Neural cell (in vitro differentiated cells): ENCODE measurements around the gene MISP. TPM values are rescaled to one million over a fixed set of nuclear protein-coding genes. Genes with fewer than 3 reads are reported as not detected.

Source experiments
- H2AFZ ChIP-seq: fragments of 200-600, 300-800 bp; sonication (generic), shearing (Covaris generic); 2 replicates; pipeline ENCODE4 v1.6.0; 2014; ENCODE audit warnings: low read depth, mild to moderate bottlenecking, antibody characterized with exemption, low read length, moderate library complexity
- H3F3A ChIP-seq: fragments of 200-600 bp; shearing (Covaris generic); 2 replicates; pipeline ENCODE4 v1.6.1; 2016; ENCODE audit warnings: mild to moderate bottlenecking, moderate library complexity, mixed read lengths, antibody characterized with exemption, low read length; ENCODE audit not compliant: insufficient read depth, poor library complexity, severe bottlenecking
- H3K27ac ChIP-seq: fragments of 200-600, 300-800 bp; sonication (generic), shearing (Covaris generic); 2 replicates; pipeline ENCODE4 v1.5.1; 2014; ENCODE audit warnings: mild to moderate bottlenecking, low read length, moderate library complexity
- H3K27me3 ChIP-seq: fragments of 300-800, 200-600 bp; sonication (generic), shearing (Covaris generic); 2 replicates; pipeline ENCODE4 v1.6.0; 2014; ENCODE audit warnings: mild to moderate bottlenecking, low read depth, low read length, moderate library complexity; ENCODE audit not compliant: insufficient read depth
- H3K36me3 ChIP-seq: fragments of 300-800, 200-600 bp; sonication (generic), shearing (Covaris generic); 2 replicates; pipeline ENCODE4 v1.5.1; 2014; ENCODE audit warnings: mild to moderate bottlenecking, antibody characterized with exemption, low read length, moderate library complexity; ENCODE audit not compliant: insufficient read depth
- H3K4me2 ChIP-seq: fragments of 300-800, 200-600 bp; sonication (generic), shearing (Covaris generic); 2 replicates; pipeline ENCODE4 v1.6.0; 2014; ENCODE audit warnings: mild to moderate bottlenecking, low read length
- H3K4me3 ChIP-seq: fragments of 300-800, 200-600 bp; sonication (generic), shearing (Covaris generic); 2 replicates; pipeline ENCODE4 v1.5.1; 2014; ENCODE audit warnings: mild to moderate bottlenecking, low read length, moderate library complexity
- H3K79me2 ChIP-seq: fragments of 200-600 bp; shearing (Covaris generic); replicated peaks from 2 replicates; pipeline ENCODE4 v1.6.0; 2014; ENCODE audit warnings: mild to moderate bottlenecking, low read length, moderate library complexity; ENCODE audit not compliant: insufficient read depth
- H3K9ac ChIP-seq: fragments of 300-800, 200-600 bp; sonication (generic), shearing (Covaris generic); 2 replicates; pipeline ENCODE4 v1.6.1; 2016; ENCODE audit warnings: mild to moderate bottlenecking, low read length, mixed read lengths
- H3K9me2 ChIP-seq: fragments of 200-600 bp; shearing (Covaris generic); 2 replicates; pipeline ENCODE4 v1.6.1; 2016; ENCODE audit warnings: mild to moderate bottlenecking, low read length, mixed read lengths; ENCODE audit not compliant: insufficient read depth
- H3K9me3 ChIP-seq: fragments of 200-600, 300-800 bp; sonication (generic), shearing (Covaris generic); 2 replicates; pipeline ENCODE4 v1.6.1; 2016; ENCODE audit warnings: mild to moderate bottlenecking, mixed run types, low read length, moderate library complexity, mixed read lengths
- H4K20me1 ChIP-seq: fragments of 200-600 bp; shearing (Covaris generic); 2 replicates; pipeline ENCODE4 v1.6.1; 2016; ENCODE audit warnings: mild to moderate bottlenecking, mixed run types; ENCODE audit not compliant: insufficient read depth
- EP300 ChIP-seq: fragments of 450-650 bp; conservative IDR thresholded peaks from 2 replicates; pipeline ENCODE4 v1.6.1; 2014; ENCODE audit warnings: antibody characterized with exemption, mild to moderate bottlenecking, moderate library complexity; ENCODE audit not compliant: poor library complexity, severe bottlenecking
- EZH2 ChIP-seq: fragments of 200-600, 300-800 bp; shearing (Covaris generic), sonication (generic); IDR thresholded peaks from 2 replicates; pipeline ENCODE4 v1.6.1; 2014; ENCODE audit warnings: antibody characterized with exemption, low read length, borderline replicate concordance, mild to moderate bottlenecking; ENCODE audit not compliant: insufficient read depth, poor library complexity, severe bottlenecking
- MXI1 ChIP-seq: fragments of 450-650 bp; conservative IDR thresholded peaks from 2 replicates; pipeline ENCODE4 v1.6.1; 2014; ENCODE audit warnings: antibody characterized with exemption, mild to moderate bottlenecking; ENCODE audit not compliant: poor library complexity, severe bottlenecking
- POLR2AphosphoS5 ChIP-seq: IDR thresholded peaks from 2 replicates; pipeline ENCODE4 v1.6.1; 2012
- RAD21 ChIP-seq: fragments of 450-650 bp; conservative IDR thresholded peaks from 2 replicates; pipeline ENCODE4 v1.6.1; 2014; ENCODE audit warnings: antibody characterized with exemption, mild to moderate bottlenecking, moderate library complexity
- REST ChIP-seq: IDR thresholded peaks from 2 replicates; pipeline ENCODE4 v1.6.1; 2012; ENCODE audit warnings: borderline replicate concordance
- SMC3 ChIP-seq: fragments of 450-650 bp; conservative IDR thresholded peaks from 2 replicates; pipeline ENCODE4 v1.6.1; 2014; ENCODE audit warnings: antibody characterized with exemption, mild to moderate bottlenecking, moderate library complexity; ENCODE audit not compliant: poor library complexity
- TAF1 ChIP-seq: IDR thresholded peaks from 2 replicates; pipeline ENCODE4 v1.6.1; 2012; ENCODE audit warnings: low read depth
- polyA plus RNA-seq: library from polyadenylated mRNA; depleted of rRNA; stranded (reverse); fragments of >200 nt; gene quantifications from 2 replicates; pipeline ENCODE4 v1.2.3, GENCODE V29; 2014
- TF ChIP-seq, protein P1 (sequence below): fragments of 450-650 bp; IDR thresholded peaks from 2 replicates; pipeline ENCODE4 v1.5.1; 2014; ENCODE audit warnings: antibody characterized with exemption, mild to moderate bottlenecking, moderate library complexity; ENCODE audit not compliant: poor library complexity, severe bottlenecking

The MISP gene
- polyA plus RNA-seq, 1 donor from 2014 or later: 0.98 TPM

- no peaks in the 10 kb centered on the region for H3K27me3 ChIP-seq
- no peaks in the 10 kb centered on the region for H3K36me3 ChIP-seq
- H3K27ac ChIP-seq: no peak overlapping the region
- H3F3A ChIP-seq: no peaks in the 10 kb centered on the region
- H4K20me1 ChIP-seq: no peaks in the 10 kb centered on the region
- TF ChIP-seq EP300: no peak
- TF ChIP-seq POLR2AphosphoS5: no peak
- no peak for TF ChIP-seq MXI1
- TF ChIP-seq SMC3: no peak
- TF ChIP-seq REST: no peak
- no peak for TF ChIP-seq RAD21
- TF ChIP-seq, protein P1, sequence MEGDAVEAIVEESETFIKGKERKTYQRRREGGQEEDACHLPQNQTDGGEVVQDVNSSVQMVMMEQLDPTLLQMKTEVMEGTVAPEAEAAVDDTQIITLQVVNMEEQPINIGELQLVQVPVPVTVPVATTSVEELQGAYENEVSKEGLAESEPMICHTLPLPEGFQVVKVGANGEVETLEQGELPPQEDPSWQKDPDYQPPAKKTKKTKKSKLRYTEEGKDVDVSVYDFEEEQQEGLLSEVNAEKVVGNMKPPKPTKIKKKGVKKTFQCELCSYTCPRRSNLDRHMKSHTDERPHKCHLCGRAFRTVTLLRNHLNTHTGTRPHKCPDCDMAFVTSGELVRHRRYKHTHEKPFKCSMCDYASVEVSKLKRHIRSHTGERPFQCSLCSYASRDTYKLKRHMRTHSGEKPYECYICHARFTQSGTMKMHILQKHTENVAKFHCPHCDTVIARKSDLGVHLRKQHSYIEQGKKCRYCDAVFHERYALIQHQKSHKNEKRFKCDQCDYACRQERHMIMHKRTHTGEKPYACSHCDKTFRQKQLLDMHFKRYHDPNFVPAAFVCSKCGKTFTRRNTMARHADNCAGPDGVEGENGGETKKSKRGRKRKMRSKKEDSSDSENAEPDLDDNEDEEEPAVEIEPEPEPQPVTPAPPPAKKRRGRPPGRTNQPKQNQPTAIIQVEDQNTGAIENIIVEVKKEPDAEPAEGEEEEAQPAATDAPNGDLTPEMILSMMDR: no peak
- TF ChIP-seq EZH2: no peak
- no peak for TF ChIP-seq TAF1
- no peak overlapping the region for H3K4me3 ChIP-seq
- peaks cover 39% of the 10 kb centered on the region for H3K79me2 ChIP-seq
- no peak overlapping the region for H2AFZ ChIP-seq
- no peak overlapping the region for H3K9ac ChIP-seq
- no peaks in the 10 kb centered on the region for H3K9me2 ChIP-seq
- H3K4me2 ChIP-seq: no peak overlapping the region
- no peaks in the 10 kb centered on the region for H3K9me3 ChIP-seq
Measured at GRCh38 chr19:723247-723646, 27.7 kb upstream of the MISP start.

DNA sequence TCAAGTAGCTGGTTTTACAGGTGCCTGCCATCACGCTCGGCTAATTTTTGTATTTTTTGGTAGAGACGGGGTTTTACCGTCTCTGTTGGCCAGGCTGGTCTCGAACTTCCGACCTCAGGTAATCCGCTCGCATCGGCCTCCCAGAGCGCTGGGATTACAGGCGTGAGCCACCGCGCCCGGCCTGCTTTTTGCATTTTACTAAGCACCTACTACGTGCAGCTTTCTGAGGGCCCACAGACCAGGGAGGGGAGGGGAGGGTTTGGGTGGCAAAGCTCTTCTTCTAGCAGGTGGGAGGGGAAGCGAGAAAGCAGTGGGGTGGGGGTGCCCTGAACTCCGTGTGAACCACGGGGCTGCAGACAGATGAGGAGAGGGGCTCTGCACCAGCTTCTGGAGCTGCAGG, 27.2 kb upstream of the MISP start:
- TF ChIP-seq MXI1 (no peak), SMC3 (no peak), TAF1 (no peak), RAD21 (no peak), EZH2 (no peak), EP300 (no peak), REST (no peak), POLR2AphosphoS5 (no peak)
- TF ChIP-seq, protein P1: no peak
- H3K9me2 ChIP-seq: no peaks in the 10 kb centered on the region
- H3K36me3 ChIP-seq: no peaks in the 10 kb centered on the region
- no peaks in the 10 kb centered on the region for H3F3A ChIP-seq
- H3K27me3 ChIP-seq: no peaks in the 10 kb centered on the region
- peaks cover 35% of the 10 kb centered on the region for H3K79me2 ChIP-seq
- no peak overlapping the region for H3K27ac ChIP-seq
- H3K4me3 ChIP-seq: no peak overlapping the region
- no peak overlapping the region for H3K4me2 ChIP-seq
- H3K9me3 ChIP-seq: no peaks in the 10 kb centered on the region
- no peak overlapping the region for H3K9ac ChIP-seq
- no peak overlapping the region for H2AFZ ChIP-seq
- no peaks in the 10 kb centered on the region for H4K20me1 ChIP-seq
